ENCODE data around the gene TBX2.

The TBX2 gene

GRCh38 chr17:61456061-61456681, 56.5 kb downstream of the TBX2 start:
- DNase-seq: no peak

DNA sequence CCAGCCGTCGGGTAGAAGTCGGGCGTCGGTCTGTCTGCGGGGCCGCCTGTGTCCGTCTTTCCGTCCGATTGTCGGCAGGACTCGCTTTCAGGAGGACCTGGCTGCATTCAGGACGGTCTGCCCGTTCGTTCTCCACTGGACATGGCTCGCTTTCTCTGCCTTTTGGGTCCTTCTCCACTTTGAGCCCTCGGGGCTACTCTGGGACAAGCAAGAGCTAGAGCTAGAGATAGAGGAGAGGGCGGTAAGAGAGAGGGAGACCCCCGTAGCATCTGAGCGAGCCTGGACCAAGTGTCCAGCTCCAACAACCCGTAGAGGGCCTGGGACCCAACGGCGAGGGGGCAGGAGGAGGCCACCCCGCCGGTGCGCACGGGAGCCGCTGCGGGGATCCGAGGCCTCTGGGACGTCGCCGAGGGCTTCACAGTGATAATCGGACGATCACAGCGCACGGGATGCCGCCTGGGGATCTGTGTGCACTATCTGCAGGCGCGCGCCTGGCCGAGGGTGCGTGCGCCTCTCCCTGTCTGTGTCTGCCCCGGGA, 57.1 kb downstream of the TBX2 start:
- no peak for DNase-seq

- DNase-seq: no peak
These were observed 57.8 kb downstream of the TBX2 start for GRCh38 chr17:61457226-61457983.

DNA sequence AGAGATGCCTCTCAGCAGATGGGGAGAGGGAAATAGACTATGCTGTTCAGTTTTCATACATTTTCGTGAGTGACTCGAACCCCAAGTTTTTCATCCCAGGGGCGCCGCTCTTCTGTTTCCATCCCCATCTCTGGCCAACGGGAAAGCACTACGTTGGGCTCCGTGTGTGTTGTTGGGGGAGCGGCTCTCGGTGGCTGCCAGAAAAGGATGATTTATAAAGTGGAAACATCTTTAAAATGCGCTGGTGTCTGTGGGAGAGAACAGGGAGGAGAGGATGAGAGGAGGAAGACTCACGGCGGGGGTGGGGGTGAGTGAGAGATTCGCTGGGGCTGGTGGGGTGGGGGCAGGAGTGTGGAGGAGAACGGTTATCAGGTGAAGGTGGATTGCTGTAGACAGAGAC, 58.4 kb downstream of the TBX2 start:
- DNase-seq: no peak

- no peak for DNase-seq
These were observed 58.9 kb downstream of the TBX2 start for GRCh38 chr17:61458421-61459141.
